ENCODE data around the gene CAMK1D. TPM values are rescaled to one million over a fixed set of nuclear protein-coding genes. Genes with fewer than 3 reads are reported as not detected.
"Not testable (repeated sequence)": the region's sequence is repeated elsewhere in the genome, so short reads cannot be mapped to it uniquely, and the experiment has no call there.

The CAMK1D gene
- total RNA-seq, 2 experiments from 2014 or later: 15.4 to 15.5 TPM

DNA sequence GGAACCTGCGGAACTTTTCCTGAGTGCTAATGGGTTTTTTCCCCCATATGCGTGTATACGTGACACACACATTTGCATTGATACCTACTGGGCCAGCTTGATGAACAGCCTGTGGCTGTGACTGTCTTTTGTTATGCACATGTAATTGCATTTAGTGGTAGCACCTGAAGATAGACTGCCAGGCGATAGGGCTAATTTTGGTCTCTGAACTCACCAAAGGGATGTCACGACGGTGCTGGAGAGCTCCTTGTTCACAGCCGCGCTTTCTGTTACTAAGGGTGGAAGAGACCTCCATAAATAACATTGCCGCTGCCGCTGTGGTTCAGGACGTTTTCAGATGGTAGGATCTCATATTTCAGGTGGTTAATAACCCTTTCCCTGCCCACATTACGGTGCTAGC is 133.2 kb downstream of the CAMK1D start:
- no peaks in the 10 kb centered on the region for H3K9me3 Mint-ChIP-seq
- ChIA-PET CTCF (interaction anchor here (0.5 to 1.9 kb wide), 4 partner anchors 11 to 60 kb away, joined by 3 to 6 read pairs (median 6); no protein-coding TSS in a partner anchor), POLR2A (no interaction called here)
- no peak overlapping the region for H3K4me3 Mint-ChIP-seq
- no peaks in the 10 kb centered on the region for H3K27me3 Mint-ChIP-seq
- DNase-seq: no peak
- H3K36me3 Mint-ChIP-seq (ENCODE audit: low read depth): peaks cover 3% of the 10 kb centered on the region
- H3K4me1 Mint-ChIP-seq: peaks cover 19% of the 10 kb centered on the region
- no peak overlapping the region for H3K27ac Mint-ChIP-seq

DNA sequence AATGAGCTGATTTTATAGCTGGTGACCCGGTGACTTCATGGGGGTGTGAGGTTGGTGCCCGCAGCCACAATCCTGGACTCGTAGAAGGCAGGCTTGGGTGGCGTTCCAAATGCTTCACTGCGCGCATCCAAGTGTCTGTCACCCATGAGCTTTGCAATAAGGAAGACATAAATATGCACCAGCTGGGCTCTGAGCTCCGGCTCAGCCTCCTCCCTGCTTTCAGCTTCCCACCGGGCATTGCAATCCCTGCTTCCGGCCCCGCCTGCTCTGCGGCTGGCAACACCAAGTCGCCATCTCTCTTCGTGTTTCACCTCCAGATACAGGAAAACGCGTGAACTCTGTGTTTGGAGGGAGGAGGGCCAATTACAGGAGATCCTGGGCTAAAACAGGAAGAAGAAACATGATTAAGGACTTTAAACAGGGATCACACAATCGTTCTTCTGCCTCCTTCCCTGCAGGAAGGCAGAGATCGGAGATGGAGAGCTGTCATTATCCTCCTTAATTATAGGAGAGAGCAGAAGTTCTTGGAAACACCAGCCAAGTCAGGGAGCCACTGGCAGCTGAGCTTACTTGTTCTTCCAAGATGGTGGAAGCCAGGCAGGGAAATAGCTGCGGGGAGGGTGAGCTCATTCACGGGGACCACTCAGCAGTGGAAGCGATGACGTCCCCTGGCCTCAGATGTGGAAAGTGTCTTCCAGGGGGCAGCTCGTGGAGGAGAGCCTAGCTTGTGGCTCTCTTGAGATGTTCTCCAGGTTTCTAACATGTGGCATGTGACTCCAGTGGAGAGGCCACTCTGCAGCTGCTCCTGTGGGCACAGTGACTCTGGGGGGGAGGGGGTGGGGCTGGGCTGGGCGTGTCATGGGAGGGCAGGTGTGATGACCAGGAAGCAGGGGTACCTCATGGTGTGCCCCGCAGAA is 134.9 kb downstream of the CAMK1D start:
- Mint-ChIP-seq H3K4me3 (no peak overlapping the region), H3K9me3 (no peaks in the 10 kb centered on the region), H3K36me3 (ENCODE audit: low read depth) (no peaks in the 10 kb centered on the region), H3K27me3 (no peaks in the 10 kb centered on the region), H3K4me1 (peaks cover 19% of the 10 kb centered on the region), H3K27ac (no peak overlapping the region)
- POLR2A ChIA-PET: no interaction called here
- CTCF ChIA-PET: interaction anchor here (0.6 to 2.2 kb wide), 6 partner anchors 14 to 221 kb away, joined by 3 to 5 read pairs (median 4); no protein-coding TSS in a partner anchor
- no peak for DNase-seq

DNA sequence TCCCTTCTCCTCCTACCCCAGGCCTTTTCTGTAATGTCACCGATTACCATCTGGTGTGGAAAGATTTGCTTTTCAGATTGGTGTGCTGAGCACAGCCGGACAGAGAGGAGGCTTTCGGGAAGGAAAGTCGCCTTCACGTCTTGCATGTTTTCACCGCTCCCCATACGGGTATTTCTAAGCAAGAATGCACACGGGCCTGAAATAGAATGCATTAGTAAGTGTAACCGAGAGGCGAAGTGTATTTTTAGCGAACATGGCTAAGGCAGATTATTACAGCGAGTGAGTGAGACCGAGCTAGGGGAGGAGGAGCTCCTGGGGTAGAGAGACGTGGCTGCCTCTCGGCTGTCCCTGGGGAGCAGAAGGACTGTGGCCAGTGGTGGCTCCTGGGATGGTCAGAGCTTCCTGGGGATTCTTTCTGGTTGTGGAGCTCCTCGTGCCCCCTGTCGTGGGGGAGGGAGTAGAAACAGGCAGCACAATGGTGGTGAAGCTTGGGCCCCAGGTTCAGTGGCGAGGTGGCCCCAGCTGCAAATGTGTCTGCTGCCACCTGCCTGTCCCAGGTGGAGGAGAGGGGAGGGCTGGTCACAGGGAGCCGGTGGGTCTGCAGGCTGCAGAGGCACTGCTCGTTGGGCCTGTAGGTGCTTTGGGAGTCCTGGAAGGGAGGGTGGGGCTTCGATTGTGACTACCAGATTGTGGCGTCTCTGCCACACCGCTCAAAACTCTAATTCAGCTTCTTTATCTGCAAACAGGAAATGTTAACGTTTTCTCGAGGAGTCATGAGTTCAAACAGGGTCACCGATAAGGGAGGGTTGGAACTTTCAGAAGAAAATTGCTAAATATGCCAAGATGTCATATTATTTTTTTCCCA is 135.8 kb downstream of the CAMK1D start:
- DNase-seq: peak; percentile 21
- ChIA-PET CTCF (interaction anchor here (1.0 to 2.2 kb wide), 4 partner anchors 16 to 222 kb away, joined by 3 to 5 read pairs (median 4); no protein-coding TSS in a partner anchor), POLR2A (no interaction called here)
- peaks cover 19% of the 10 kb centered on the region for H3K4me1 Mint-ChIP-seq
- no peaks in the 10 kb centered on the region for H3K27me3 Mint-ChIP-seq
- peak overlapping the region; percentile 83 for H3K27ac Mint-ChIP-seq
- H3K4me3 Mint-ChIP-seq: no peak overlapping the region
- H3K36me3 Mint-ChIP-seq (ENCODE audit: low read depth): no peaks in the 10 kb centered on the region
- H3K9me3 Mint-ChIP-seq: no peaks in the 10 kb centered on the region

DNA sequence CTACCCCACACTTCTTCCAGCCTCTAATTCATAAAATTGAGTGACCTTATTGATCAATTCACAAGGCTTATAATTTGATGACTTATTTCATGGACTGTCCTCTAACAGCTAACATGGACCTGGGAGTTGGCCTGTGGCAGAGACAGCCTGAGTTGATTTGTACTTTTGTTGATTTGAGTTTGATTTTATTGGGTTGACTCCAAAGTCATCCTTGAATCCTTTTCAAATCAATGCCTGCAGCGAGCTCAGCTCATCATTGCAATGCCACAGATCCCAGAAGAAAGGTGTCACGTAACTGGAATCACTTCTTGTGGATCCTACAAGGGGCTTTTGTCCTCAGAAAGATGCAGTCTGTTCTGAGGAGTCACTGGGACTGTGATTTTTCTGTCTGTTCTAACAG is 138.0 kb downstream of the CAMK1D start:
- ChIA-PET POLR2A (no interaction called here), CTCF (interaction anchor here (1.1 kb wide), 1 partner anchor 16 kb away, joined by 5 read pairs; no protein-coding TSS in a partner anchor)
- no peak for DNase-seq
- H3K27ac Mint-ChIP-seq: no peak overlapping the region
- H3K27me3 Mint-ChIP-seq: no peaks in the 10 kb centered on the region
- no peak overlapping the region for H3K4me3 Mint-ChIP-seq
- H3K36me3 Mint-ChIP-seq (ENCODE audit: low read depth): no peaks in the 10 kb centered on the region
- H3K4me1 Mint-ChIP-seq: peaks cover 19% of the 10 kb centered on the region
- no peaks in the 10 kb centered on the region for H3K9me3 Mint-ChIP-seq

DNA sequence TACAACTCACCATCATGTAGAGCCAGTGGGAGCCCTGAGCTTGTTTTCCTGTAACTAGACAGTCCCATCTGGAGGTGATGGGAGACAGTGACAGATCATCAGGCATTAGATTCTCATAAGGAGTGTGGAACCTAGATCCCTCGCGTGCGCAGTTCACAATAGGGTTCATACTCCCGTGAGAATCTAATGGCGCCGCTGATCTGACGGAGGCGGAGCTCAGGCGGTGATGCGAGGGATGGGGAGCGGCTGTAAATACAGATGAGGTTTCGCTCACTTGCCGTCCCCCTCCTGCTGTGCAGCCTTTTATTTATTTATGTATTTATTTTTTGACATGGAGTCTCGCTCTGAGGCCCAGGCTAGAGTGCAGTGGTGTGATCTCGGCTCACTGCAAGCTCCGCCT is 139.3 kb downstream of the CAMK1D start:
- Mint-ChIP-seq H3K4me1 (peaks cover 19% of the 10 kb centered on the region), H3K9me3 (no peaks in the 10 kb centered on the region), H3K4me3 (no peak overlapping the region), H3K27me3 (no peaks in the 10 kb centered on the region), H3K27ac (no peak overlapping the region), H3K36me3 (ENCODE audit: low read depth) (no peaks in the 10 kb centered on the region)
- ChIA-PET POLR2A (no interaction called here), CTCF (no interaction called here)
- DNase-seq: no peak

DNA sequence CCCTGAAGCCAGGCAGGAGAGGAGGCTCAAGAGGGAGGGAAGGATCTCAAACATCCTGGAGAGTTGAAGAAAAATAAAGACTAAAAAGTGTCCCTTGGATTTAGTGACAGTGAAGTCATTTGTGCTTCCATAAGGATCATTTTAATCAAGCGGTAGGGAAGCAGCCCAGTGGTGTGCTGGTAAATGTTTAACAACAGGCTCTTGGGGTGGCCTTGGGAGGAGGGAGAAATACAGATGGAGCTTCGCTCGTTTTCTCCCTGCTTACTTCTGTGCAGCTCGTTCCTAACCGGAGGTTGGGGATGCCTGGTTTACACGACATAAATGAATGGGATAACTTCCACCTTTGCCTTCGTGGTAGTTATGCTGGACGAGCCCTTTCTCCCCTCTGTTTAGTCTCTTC is 140.0 kb downstream of the CAMK1D start:
- Mint-ChIP-seq H3K36me3 (ENCODE audit: low read depth) (no peaks in the 10 kb centered on the region), H3K4me3 (no peak overlapping the region), H3K27ac (no peak overlapping the region), H3K4me1 (peaks cover 15% of the 10 kb centered on the region), H3K9me3 (no peaks in the 10 kb centered on the region), H3K27me3 (no peaks in the 10 kb centered on the region)
- ChIA-PET POLR2A (no interaction called here), CTCF (no interaction called here)
- DNase-seq: no peak

DNA sequence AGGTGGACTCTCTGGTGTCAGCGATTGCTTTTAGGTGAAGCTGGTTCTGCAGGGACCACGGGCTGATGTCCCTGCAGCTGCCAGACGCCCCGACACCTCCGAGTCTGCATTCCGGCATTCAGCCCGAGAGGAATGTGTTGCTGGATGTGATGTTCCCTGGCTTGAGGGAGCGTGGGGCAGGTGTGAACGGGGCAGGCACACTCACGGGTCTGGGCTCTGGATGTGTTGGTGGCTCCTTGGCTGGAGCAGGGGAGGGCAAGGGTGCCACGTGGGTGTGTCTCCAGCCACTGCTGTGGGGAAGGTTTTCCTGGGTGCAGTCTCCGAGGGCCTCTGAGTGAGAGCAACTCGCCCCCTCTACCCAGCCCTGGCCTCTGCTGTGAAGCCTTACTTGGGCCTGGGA is 140.5 kb downstream of the CAMK1D start:
- CTCF ChIA-PET: no interaction called here

DNA sequence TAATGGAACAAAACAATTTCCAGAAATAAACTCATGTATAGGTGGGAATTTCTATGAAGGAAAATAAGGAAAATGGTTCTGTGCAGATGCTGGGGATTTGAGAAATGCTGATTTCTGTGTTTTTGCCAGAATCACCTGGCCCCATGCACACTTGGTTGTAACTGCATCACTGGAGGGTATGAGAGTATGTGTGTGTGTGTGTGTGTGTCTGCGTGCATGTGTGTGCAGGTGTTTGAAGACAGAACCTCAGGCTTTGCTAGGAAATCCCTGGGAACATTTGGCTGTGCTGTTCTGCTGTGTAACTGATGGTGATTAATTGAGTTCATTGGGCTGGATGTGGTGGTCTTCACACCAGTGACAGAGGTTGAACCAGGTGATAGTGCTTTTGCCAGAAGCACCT is 141.6 kb downstream of the CAMK1D start:
- H3K4me1 Mint-ChIP-seq: peaks cover 3% of the 10 kb centered on the region
- H3K4me3 Mint-ChIP-seq: no peak overlapping the region
- H3K27me3 Mint-ChIP-seq: no peaks in the 10 kb centered on the region
- H3K27ac Mint-ChIP-seq: no peak overlapping the region
- ChIA-PET POLR2A (no interaction called here), CTCF (no interaction called here)
- DNase-seq: no peak
- H3K9me3 Mint-ChIP-seq: no peaks in the 10 kb centered on the region
- no peaks in the 10 kb centered on the region for H3K36me3 Mint-ChIP-seq (ENCODE audit: low read depth)

More for the DNA sequence above, 140.5 kb downstream of the CAMK1D start:
- no peak overlapping the region for H3K4me3 Mint-ChIP-seq
- no peaks in the 10 kb centered on the region for H3K36me3 Mint-ChIP-seq (ENCODE audit: low read depth)
- no peak overlapping the region for H3K27ac Mint-ChIP-seq
- POLR2A ChIA-PET: no interaction called here
- H3K9me3 Mint-ChIP-seq: no peaks in the 10 kb centered on the region
- no peak for DNase-seq
- H3K27me3 Mint-ChIP-seq: no peaks in the 10 kb centered on the region
- H3K4me1 Mint-ChIP-seq: peaks cover 13% of the 10 kb centered on the region

DNA sequence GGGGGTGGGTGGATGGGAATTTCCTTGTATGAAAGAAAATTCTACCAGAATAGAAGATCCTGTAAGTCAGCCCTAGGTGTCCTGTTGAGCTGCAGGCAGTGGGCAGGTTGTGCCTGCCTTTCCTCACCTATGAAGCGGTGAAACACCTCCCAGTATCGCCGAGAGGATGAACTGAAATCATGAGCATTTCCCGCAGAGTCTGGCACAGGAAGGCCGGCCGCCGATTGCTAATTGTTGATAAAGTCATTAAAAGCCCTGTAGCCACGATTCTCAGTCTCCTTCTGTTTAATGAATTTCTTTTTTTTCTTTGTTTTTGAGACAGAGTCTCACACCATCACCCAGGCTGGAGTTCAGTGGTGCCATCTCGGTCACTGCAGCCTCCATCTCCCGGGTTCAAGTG is 142.1 kb downstream of the CAMK1D start:
- H3K9me3 Mint-ChIP-seq: no peaks in the 10 kb centered on the region
- no peaks in the 10 kb centered on the region for H3K27me3 Mint-ChIP-seq
- ChIA-PET CTCF (no interaction called here), POLR2A (no interaction called here)
- no peak overlapping the region for H3K4me3 Mint-ChIP-seq
- no peaks in the 10 kb centered on the region for H3K36me3 Mint-ChIP-seq (ENCODE audit: low read depth)
- H3K27ac Mint-ChIP-seq: no peak overlapping the region
- no peaks in the 10 kb centered on the region for H3K4me1 Mint-ChIP-seq
- DNase-seq: no peak

DNA sequence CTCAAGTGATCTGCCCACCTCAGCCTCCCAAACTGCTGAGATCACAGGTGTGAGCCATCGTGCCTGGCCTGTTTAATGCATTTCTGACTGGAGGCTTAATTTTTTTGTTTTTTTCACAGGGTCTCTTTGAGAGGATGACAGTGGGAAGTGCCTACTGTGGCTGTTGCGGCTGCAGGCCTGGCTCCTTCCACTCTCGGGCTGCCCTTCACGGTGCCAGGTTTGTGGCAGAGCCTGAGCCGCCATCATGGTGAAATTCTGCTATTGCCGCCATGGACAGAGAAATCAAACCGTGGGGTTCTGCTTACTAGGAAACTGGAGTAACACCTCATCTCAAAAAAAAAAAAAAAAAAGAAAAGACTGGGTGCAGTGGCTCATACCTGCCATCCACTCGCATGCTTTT is 142.7 kb downstream of the CAMK1D start:
- ChIA-PET CTCF (no interaction called here), POLR2A (no interaction called here)
- H3K27me3 Mint-ChIP-seq: no peaks in the 10 kb centered on the region
- H3K27ac Mint-ChIP-seq: no peak overlapping the region
- H3K9me3 Mint-ChIP-seq: no peaks in the 10 kb centered on the region
- no peaks in the 10 kb centered on the region for H3K4me1 Mint-ChIP-seq
- no peak overlapping the region for H3K4me3 Mint-ChIP-seq
- DNase-seq: no peak
- H3K36me3 Mint-ChIP-seq (ENCODE audit: low read depth): no peaks in the 10 kb centered on the region

DNA sequence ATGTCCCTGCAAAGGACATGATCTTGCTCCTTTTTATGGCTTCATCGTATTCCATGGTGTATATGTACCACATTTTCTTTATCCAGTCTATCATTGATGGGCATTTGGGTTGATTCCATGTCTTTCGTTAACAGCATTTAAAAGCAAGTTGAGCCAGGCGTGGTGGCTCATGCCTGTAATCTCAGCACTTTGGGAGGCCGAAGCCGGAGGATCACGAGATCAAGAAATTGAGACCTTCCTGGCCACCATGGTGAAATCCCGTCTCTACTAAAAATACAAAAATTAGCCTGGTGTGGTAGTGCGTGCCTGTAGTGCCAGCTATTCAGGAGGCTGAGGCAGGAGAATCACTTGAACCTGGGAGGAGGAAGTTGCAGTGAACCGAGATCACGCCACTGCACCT is 147.7 kb downstream of the CAMK1D start:
- H3K27ac Mint-ChIP-seq; H3K4me3 Mint-ChIP-seq; H3K36me3 Mint-ChIP-seq (ENCODE audit: low read depth); H3K27me3 Mint-ChIP-seq; H3K9me3 Mint-ChIP-seq; CTCF ChIA-PET; POLR2A ChIA-PET; DNase-seq: not testable (repeated sequence)
- peaks cover 32% of the 10 kb centered on the region for H3K4me1 Mint-ChIP-seq

DNA sequence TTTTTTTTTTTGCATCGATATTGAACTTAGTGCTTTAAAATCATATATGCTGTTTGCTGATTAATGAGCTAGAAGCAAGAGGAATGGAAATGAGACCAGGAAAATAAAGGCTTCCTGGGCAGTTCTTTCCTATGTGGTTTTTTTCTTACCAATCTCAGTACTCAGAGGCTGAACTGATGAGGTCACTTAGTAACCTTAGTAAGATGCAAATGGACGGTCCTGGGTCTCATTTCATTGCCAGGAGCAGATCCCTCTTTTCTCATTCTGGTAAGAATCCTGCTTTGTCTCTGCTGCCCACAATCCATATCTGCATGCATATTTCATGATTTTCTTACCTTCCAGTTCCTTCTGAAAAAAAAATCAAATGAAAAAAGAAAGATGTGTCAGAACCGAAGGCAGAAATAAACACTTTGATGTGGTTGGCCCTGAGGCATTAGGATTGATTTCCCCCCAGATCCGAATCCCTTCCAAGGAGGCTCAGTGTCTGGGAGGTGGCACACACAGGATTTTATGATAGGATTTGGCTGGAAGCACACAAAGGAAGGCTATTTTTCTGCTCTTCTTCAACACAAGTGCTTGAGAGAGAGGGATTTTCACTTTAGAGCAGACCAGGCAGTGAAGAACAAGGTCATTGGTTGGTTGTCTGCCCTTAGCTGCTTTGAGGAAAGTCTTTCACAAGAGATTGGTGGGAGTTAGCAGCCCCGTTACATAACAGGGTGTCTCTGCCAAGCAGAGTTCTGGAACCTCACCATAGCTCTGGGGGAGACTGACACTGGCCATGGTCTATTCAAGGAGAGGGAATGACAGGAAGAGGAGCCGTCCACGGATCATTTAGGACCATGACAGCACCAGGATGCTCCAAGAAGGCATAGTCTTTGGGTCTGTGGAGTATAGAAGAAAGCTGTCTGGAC is 150.0 kb downstream of the CAMK1D start:
- Mint-ChIP-seq H3K4me3 (no peak overlapping the region), H3K27ac (no peak overlapping the region), H3K4me1 (peaks cover 33% of the 10 kb centered on the region), H3K36me3 (ENCODE audit: low read depth) (peaks cover 2% of the 10 kb centered on the region), H3K9me3 (peaks cover 3% of the 10 kb centered on the region), H3K27me3 (no peaks in the 10 kb centered on the region)
- DNase-seq: no peak
- POLR2A ChIA-PET: no interaction called here
- CTCF ChIA-PET: interaction anchor here (1.8 kb wide), 1 partner anchor 13 kb away, joined by 4 read pairs; no protein-coding TSS in a partner anchor
